ENCODE results near the gene LRRC75A.
A peak's percentile ranks its signal among the peaks of the same experiment; 100 is the strongest.

Gene LRRC75A

DNA sequence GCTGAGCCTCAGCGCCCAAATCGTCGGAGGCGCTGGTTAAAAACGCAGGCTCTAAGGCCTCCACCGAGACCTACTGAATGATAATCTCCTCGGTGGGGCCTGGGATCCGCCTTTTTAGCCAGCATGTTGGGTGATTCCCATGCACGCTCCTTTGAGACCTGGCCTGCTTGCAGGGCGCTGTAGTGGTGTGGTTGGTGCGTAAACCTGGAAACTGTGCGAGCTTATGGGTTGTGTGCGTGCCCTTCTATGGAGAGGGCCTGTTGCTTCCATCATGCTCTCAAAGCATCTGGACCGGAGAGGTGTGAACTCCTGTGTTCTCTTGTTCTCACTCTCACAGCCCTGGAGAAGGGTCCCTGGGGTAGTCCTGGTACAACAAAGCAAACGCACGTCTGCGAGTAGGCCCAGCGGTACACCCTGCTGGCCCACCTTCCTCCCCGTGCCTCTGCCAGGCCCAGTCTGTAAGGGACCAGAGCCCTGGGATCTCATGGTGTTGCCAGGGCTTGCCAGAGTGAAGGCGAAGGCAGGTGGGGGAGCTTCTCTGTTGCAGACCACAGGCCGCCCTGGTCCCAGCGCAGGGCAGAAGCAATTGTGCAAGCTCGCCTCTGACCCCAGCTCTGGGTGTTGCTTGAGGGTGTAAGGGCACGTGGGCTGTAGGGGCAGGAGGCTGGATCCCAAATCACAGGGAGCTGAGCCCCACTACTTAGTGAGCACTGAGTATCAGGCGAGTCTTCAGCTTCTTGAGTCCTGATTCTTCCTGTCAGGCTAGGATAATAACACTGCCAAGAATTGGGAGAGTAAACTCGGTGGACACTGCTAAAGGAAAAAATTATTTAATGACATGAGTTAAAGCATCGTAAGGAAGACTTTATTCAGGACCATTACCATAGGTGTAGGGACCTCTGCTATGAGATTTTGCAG is 879 bp upstream of the LRRC75A start:
- no peak for DNase-seq

DNA sequence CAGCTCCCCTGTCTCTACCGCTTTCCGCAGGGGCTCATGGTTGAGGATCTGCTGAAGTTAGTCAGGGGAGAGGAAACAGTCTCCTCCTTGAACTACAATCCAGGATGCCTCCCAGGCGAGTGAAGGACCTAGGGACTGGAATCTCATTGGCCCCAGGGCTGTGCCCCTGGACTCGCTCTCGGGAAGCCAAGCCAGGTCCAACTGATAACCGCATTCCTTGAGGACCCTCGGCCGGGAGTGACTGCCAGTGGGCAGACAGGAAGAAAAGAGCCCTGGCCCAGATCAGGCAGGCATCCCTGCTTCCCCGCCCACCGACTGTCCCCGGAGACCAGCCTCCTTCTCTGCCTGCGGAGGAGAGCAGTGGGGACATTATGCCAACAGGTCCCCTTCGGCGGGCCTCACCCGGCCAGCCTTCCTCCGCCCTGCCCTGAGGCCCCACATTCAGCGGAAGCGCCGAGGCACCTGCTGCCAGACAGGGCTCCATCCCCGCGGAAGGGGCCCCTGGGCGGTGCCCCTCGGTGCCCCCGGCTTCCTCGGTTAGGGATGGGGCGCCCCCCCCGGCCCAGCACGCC is 776 bp downstream of the LRRC75A start:
- peak; percentile 66 for DNase-seq

DNA sequence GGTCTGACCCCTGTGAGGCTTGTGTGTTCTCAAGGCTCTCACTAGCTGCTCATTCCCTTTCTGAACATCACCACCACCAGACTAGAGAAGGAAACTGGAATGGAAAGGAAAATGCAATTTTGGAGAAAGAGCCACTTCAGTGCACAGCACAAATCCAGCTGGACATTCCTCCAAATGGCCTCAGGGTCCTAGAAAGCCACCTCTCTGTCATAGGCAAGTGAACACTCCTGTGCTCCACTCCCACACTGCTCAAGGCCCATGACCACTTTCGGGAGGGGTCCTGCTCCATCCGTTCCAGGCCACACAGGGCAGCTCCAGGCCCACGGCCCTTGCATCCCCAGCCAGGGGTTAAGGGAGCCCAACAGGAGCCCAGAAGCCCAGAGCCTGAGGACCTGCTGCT is 2.6 kb downstream of the LRRC75A start:
- DNase-seq: no peak

DNA sequence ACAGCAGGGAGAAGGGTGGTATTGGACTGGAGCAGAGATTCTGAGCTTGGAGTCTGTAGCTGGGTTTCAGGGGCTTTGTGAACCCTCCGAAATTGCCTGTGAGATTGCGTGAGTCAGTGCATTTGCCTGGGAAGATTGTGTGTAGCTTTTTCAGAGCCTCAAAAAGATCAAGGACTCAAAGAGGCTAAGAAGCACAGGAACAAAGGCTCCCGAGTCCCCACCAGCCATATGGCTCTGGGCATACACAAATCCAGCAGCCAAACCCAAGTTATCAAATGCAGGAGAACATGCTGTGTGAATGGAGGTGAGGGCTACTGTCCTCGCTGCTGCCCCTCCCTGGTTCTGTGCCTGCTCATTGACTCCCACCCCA is 3.0 kb downstream of the LRRC75A start:
- no peak for DNase-seq

DNA sequence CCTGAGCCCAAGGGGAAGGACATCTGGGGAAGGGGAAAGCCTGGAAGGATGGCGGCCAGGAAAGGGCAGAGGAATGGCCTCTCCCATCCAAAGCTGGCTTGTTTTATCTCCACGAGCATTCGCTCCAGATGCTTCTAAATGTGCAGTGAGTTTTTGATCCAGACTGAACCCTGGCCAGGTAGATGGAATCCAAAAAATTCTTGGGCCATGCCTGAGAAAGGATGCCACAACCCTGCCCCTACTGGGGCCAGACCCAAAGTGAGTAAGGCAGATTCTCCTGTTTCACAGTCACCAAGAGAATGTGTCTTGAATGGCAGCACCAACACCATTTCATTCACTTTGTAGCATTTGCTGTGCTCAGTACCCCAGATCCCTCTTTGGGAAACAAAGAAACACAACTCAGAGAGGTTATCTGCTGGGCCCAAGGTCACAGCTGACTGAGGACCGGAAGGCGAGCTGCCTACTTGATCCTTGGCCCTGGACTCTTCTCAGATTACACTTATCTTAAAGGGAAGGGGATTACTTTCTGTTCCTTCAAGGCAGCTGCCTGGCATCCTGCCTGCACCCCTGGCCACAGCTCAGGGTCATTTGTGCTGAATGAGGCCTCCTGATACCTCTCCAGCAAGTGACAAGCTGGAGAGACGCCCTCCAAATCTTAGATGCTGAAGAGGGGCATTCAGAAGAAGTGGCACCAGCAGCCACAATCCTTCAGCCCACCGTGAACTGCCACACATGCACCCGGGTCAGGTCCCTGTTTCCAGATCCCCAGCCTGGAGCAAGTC is 3.6 kb downstream of the LRRC75A start:
- no peak for DNase-seq

DNA sequence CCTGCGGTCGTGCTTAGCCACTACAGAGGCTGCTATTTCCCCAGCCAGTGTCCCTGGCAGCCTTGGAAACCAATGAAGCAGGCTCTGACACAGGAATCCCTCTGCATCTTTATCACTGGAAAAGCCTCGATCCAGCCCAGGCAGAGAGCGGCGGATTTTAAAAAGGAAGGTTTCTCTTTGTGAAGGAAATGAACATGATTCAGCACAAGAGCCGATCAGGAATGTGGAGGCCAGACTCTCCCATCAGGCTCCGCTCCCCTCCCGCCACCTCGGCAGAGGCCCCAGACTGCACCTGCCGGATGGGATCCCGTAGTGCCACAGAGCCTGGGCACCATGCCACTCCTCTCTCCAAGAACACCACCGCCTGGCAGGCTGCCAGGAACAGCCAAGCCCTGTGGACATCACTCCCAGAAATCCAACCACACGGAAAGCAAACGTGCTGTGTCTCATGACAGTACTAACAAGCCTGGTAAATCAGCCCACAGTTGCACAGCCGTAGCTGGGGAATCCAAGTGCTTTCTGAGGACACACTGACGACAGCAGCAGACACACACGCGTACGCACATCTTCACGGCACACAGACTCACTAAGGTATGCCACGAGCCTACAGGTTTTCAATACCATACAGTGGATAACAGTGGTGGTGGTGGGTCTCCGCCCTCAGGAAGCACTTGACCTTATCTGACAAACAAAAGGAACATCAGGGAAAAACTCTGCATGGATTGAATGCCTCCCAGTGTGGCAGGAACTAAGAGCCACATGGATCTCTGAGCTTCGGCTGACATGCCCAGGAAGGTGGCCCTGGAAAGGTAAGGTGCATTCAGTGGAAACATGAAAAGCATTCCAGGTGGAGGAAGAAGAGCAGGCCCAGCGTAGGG is 5.4 kb downstream of the LRRC75A start:
- DNase-seq: peak; percentile 99

DNA sequence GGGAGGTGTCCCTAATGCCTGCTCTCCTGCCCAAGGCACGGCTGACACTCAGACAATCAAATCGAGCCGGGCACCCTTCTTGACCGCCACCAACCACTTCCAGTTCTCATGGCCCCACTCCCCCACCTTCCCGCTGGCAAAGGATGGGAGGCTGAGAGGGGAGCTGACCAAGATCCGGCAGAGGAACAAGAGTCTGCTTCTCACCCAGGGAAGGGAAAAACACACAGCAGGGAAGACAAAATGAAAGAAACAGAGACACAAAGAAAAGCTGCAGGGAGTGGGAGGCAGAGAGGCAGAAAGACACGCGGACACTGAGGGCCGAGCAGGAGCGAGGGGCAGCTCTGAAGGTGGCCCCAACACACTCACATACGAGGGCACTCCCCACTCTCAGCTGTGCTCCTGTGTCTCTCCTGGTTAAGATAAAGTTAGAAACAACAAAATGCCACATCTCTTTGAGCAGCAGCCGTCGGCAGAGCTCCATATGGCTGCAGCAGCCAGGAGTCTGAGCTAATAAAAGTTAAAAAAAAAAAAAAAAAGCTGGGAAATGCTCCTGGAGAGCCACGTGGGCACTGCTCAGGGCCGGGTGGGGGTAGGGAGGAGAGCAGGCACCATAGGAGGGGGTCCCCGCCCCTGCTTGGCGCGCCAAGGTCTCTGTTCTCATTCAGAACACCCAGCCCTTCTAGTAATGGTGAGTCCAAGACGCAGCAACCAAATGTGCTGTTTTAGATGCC is 7.4 kb downstream of the LRRC75A start:
- no peak for DNase-seq

DNA sequence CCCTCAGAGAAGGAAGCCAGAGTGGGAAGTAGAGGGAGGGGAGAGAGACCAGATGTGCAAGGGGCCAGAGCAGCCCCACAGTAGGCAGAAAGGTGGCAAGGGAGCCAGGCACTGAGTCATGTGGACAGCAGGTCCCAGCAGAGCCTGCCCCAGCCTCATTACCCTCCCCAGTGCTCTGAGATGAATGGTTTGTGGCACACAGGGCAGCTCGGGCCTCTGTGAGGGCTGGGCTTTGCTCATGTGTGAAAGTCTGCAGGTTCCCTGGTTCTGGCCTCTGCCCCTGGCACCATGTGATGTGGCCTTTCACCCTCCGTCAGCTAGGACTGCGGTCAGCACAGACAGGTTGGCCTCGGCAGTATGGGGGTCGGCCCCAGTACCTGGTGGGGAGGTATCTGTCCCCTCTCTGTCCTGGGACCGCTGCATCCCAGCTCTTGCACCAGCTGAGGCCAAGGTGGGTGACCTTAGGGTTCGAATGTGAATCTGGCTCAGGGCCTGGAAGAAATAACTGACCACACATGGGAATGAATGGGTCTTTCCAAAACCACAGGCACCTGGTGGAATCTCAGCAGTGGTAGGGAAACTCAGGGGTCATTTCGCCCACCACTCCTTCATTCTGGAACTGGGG is 8.9 kb downstream of the LRRC75A start:
- no peak for DNase-seq

DNA sequence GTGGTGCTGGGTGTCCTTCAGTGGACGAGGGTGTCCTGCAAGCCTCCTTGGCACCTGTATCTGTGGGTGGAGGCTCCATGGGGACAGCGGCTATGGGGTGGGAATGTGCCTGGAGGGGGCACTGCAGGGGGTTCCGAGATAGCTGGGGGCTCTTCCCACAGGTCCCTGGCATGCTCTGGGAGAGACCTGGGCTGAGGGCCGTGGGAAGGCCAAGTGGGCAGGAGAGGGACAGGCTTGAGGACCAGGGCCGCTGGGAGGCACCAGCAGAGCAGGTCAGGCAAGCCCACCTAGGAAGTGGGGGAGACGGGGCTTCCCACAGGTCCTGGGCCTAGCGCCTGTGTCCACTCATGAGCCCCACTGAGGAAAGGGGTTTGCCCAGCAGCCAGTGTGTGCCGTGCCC is 9.7 kb downstream of the LRRC75A start:
- no peak for DNase-seq

DNA sequence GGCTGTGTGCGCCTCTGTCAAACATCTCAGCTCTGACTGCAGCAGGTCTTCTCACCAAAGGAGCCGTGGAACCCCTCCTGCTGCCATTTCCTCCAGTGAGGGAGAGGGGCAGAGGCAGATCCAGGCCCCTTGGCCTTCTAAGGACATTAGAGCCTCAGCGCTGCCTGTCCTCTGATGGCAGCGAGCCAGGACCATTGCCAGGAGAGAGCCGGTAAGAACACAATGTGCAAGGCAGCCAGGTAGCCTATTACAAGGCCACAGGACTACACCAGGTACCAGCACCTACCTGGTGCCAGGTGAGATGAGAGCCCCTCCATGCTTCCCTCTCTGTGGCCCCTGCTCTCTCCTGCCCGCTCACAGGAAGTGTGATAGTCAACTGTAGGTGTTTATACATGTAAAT is 11.0 kb downstream of the LRRC75A start:
- no peak for DNase-seq

DNA sequence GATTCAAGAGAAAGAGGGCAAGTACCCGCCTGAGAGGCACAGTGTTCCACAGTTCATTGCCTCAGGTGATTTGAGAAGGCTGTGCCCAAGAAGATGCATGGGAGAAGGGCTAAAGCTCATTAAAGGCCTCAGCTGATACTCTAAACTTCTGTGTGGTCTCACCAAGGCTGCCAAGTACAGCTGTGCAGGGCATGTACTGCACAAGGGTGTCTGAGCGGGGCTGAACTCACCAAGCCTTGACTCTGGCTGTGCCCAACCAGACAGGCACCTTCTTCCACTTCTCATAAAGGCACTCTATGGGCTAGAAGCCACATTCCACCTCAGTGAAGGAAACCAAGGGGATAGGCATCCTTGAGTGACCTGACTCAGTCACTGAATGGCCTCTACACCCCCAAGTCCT is 12.7 kb downstream of the LRRC75A start:
- DNase-seq: no peak

DNA sequence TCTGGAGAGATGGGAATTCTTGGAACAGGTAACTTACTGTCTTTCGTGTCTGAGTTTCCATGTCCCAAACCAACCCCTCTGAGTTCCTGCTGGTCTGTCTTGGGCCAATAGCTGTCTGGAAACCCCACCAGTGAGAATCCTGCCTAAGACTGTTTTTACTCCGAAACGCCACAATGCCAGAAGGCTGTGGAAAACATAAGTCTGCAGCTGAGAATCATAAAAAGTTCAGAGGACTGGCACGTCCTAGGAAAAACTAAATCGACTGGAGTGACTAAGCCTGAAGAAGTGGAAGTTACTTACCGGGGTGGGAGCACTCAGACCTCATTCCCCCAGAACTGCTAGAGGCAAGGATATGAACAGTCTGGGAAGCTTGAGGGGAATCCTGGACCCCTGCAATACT is 13.3 kb downstream of the LRRC75A start:
- DNase-seq: no peak

DNA sequence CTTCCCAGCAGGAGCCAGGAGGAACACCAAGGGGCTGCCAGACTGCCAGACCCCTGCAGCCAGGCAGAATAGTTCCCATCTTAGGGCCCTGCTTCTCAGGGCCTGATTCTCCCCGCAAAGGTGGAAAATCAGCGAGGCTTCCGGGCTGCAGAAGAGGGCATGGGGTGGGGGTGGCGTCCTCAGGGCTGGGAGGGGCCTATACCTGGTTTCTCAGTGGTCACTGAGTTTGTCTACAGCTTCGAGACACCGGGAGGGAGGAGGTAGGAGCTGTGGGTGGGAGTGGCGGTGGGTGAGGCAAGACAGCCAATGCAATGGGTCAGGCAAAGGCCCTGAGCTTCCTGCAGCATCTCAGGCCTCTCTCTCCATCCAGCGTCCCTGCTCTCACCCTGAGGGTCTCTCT is 14.3 kb downstream of the LRRC75A start:
- no peak for DNase-seq

DNA sequence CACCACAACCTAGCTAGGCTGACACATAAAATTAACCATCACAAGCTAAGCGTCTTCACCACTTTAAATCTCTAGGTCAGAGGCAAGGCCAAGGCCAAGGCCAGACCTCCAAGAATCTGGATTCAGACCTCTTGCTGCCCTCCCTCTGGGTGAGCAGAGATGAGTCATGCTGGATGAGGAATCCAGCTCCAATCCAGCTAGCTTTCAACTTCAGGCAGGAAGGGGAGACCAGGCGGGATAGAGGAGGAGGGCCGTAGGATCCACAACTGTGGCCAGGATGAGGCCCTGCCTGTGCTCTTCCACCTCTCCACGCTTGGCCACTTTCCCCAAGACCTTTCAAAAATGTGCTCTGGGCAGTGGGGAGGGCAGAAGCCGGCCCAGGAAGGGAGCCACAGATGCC is 14.7 kb downstream of the LRRC75A start:
- no peak for DNase-seq

DNA sequence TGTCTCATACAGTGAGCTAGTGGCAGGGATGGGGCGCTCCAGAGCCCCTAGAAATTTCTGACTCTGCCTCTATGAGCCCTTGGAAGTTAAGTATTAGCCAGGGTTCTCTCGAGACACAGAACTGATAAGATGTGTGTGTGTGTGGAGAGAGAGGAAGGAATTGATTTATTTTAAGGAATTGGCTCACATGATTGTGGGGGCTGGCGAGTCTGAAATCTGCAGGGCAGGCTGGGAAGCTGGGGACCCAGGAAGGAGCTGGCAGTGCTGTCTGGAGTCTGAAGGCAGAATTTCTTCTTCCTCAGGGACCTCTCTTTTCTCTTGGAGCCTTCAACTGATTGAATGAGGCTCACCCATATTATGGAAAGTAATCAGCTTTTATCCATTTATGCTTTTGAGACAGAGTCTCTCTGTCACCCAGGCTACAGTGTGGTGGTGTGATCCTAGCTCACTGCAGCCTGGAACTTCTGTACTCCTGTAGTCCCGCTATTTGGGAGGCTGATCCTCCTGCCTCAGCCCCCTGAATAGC is 16.8 kb downstream of the LRRC75A start:
- no peak for DNase-seq

DNA sequence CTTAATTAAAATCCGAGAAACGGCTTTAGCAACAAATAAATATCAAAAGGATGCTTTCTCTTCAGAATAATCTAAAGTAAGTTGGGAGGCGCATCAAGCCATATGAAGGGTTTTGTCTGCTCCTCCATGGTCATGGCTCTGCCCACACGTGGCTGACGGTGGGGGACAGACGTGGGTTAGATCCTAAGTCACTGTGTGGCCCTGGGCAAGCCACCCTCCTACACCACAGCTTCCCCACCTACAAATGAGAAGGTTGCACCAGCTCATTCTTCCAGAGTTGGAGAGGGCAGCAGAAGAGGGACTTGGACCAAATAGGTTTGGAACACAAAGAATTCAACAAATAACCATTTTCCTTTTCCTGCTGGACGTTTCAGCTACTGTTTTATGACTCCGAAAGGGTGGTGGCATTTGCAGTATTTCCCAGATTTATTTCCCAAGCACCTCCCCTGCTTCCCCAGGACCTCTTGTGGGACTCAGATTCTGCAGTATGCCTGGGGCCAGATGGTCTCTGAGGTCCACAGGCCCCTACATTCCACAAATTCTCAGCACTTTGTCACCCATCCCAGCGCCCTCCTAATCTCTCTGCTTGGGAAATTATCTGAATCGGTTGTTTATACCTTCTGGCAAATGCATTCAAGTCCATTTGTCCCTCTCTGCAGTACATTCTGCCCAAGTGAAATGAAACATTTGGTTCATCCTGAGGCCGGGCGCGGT is 17.8 kb downstream of the LRRC75A start:
- DNase-seq: no peak

DNA sequence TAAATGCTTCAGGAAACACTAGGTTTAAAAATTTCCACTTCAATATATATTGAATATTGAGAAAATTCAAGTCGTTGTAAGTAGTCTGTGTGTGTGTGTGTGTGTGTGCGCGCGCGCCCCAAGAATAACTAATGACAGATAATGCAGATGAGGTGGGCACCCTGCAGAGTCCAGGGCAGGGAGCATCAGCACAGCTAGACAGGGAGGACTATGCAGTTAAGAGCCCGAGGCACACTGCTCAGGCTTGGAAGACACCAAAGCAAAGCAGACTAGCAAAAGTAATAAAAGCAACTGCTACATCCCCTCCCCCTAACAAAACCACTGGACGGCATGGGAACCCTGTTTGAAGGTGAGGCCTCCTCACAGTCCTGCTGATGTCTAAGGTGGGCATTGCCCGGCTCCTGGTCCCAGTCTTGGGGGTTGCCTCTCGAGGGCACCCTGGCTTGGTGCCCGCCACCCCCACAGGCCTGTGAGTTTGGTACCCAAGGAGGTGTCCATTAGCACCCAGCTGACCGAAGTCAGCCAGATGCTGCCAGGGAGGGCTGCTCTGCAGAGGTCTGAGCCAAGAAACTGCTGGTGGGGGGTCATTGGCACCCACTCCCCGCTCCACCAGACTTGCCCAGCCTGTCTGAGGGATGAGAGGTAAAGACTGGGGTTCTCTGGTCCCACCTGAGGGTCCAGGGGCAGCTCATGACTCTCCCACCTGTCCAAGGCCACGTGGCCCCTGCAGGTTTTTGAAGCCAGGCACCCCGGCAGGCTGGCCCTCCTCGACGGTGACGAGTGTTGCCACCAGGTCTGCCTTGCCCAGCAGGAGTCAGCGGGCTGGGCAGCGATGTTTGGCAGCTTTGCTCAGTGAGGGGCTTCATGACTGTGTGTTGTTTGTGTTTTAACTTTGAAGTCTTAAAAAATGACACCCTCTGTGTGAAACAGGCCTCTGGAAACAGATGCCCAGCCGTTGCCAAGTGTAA is 18.7 kb downstream of the LRRC75A start:
- DNase-seq: no peak

DNA sequence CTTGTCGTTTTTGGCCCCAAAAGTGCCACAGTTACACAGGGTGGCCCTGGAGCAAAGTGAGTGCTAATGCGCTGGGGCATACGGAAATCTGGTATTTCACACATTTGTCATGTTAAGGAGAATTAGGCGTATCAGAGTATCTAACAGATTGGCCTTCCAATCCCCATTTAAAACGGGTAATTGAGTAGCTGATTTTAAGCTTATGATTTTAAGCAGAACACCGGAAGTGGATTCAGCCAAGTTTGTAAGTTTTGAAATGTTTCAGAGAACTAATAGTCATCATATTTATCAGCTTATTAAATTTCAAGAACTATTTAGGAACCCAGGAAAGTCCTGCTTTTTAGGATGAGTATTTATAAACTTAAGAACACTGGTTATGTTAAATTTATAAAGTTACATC is 19.5 kb downstream of the LRRC75A start:
- DNase-seq: no peak

DNA sequence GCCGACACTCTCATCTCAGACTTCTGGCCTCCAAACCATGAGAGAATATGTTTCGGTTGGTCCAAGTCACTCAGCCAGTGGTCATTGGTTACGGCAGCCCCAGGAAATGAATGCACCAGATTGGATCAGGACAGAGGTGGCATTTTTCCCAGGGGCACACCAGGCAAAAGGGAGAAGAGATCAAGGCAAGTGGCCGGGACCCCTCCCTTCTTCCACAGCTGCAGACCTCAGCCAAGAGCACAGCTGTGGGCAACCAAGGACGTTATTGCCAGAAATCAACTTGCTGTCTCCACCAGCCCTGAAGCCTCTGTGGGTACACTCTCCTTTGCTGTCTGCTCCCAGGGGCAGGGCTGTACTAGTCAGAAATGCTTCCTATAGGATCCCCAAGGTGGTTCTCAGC is 20.7 kb downstream of the LRRC75A start:
- no peak for DNase-seq

DNA sequence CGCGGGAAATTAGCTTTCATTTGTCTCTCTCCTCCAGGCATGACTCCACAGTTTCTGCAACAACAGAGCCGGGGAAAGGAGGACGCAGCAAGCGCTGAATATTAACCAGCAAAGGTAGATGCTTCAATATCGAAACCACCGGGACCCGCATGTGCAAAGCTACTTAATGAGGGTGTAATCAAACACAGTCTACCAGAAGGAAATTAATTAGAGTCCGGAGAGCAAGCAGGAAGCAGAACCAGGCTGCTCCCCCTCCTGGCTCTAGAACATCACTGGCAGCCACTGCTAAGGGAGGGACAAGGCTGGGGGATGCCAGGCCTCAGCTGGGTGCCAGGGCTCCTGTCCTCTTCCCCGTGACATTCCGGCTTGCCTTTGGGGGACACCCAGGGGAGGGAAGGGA is 21.7 kb downstream of the LRRC75A start:
- peak; percentile 72 for DNase-seq

Measured in NCI-H1105 treated with DMSO at 0.1 percent for 48 hours (cell line).